Chondrocyte (in vitro differentiated cells): Measurements from ENCODE around the gene SEC16A. TPM values are rescaled to one million over a fixed set of nuclear protein-coding genes. Genes with fewer than 3 reads are reported as not detected.

Experiments used
- DNase-seq: peaks from one replicate; pipeline ENCODE4 v3.0.0; 2021; ENCODE audit warnings: mixed read lengths, low spot score
- H3K27ac Mint-ChIP-seq: one replicate; pipeline ENCODE4 v1.8.0; 2021; ENCODE audit warnings: mild to moderate bottlenecking, moderate library complexity, mixed read lengths; ENCODE audit not compliant: unreplicated experiment
- H3K27me3 Mint-ChIP-seq: 2 replicates; pipeline ENCODE4 v1.8.0; 2021; ENCODE audit warnings: low read depth, mixed read lengths
- H3K36me3 Mint-ChIP-seq: 2 replicates; pipeline ENCODE4 v1.8.0; 2021; ENCODE audit warnings: low read depth, mixed read lengths
- H3K4me1 Mint-ChIP-seq: 2 replicates; pipeline ENCODE4 v1.8.0; 2021; ENCODE audit warnings: low read depth, mild to moderate bottlenecking, mixed read lengths
- H3K4me3 Mint-ChIP-seq: one replicate; pipeline ENCODE4 v1.8.0; 2021; ENCODE audit warnings: mild to moderate bottlenecking, moderate library complexity, mixed read lengths; ENCODE audit not compliant: unreplicated experiment
- H3K9me3 Mint-ChIP-seq: 2 replicates; pipeline ENCODE4 v1.8.0; 2021; ENCODE audit warnings: low read depth, mixed read lengths
- total RNA-seq: library from RNA; stranded (reverse); gene quantifications from 3 replicates; pipeline ENCODE4 v1.2.1, GENCODE V29; 2021
- TF ChIP-seq, protein P1 (sequence below): fragments of 200-600 bp; sonication (generic); IDR thresholded peaks from 2 replicates; pipeline ENCODE4 v1.5.0; 2021; ENCODE audit warnings: antibody characterized with exemption, mild to moderate bottlenecking, moderate library complexity

The SEC16A gene
- total RNA-seq, 1 donor from 2014 or later = 91.7 TPM

DNA sequence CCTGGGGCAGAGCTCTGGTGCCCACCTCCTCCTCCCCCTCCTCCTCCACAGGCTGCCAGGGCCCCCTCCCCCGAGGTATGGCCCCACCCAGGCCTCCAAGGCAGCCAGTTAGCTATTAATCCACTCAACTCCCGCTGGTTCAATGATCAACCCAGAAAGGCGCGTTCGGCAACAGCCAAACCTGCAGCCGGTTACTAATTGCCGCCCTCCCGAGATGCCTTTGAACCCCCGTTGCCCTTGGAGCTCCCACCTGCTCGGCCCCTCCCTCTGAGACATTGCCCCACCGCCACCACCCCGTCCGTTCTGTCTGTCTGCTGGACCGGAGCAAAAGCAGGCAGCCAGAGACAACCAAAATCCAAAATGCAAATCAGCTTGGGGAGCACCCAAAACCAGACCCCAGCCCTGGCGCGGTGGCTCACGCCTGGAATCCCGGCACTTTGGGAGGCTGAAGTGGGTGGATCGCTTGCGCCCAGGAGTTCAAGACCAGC, 37.3 kb upstream of the SEC16A start:
- H3K27me3 Mint-ChIP-seq = no peaks in the 10 kb centered on the region
- TF ChIP-seq, protein P1, sequence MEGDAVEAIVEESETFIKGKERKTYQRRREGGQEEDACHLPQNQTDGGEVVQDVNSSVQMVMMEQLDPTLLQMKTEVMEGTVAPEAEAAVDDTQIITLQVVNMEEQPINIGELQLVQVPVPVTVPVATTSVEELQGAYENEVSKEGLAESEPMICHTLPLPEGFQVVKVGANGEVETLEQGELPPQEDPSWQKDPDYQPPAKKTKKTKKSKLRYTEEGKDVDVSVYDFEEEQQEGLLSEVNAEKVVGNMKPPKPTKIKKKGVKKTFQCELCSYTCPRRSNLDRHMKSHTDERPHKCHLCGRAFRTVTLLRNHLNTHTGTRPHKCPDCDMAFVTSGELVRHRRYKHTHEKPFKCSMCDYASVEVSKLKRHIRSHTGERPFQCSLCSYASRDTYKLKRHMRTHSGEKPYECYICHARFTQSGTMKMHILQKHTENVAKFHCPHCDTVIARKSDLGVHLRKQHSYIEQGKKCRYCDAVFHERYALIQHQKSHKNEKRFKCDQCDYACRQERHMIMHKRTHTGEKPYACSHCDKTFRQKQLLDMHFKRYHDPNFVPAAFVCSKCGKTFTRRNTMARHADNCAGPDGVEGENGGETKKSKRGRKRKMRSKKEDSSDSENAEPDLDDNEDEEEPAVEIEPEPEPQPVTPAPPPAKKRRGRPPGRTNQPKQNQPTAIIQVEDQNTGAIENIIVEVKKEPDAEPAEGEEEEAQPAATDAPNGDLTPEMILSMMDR = no peak
- H3K9me3 Mint-ChIP-seq = no peaks in the 10 kb centered on the region
- H3K4me3 Mint-ChIP-seq = no peak overlapping the region
- H3K27ac Mint-ChIP-seq = no peak overlapping the region
- no peaks in the 10 kb centered on the region for H3K36me3 Mint-ChIP-seq
- no peak for DNase-seq
- H3K4me1 Mint-ChIP-seq = peaks cover 4% of the 10 kb centered on the region

DNA sequence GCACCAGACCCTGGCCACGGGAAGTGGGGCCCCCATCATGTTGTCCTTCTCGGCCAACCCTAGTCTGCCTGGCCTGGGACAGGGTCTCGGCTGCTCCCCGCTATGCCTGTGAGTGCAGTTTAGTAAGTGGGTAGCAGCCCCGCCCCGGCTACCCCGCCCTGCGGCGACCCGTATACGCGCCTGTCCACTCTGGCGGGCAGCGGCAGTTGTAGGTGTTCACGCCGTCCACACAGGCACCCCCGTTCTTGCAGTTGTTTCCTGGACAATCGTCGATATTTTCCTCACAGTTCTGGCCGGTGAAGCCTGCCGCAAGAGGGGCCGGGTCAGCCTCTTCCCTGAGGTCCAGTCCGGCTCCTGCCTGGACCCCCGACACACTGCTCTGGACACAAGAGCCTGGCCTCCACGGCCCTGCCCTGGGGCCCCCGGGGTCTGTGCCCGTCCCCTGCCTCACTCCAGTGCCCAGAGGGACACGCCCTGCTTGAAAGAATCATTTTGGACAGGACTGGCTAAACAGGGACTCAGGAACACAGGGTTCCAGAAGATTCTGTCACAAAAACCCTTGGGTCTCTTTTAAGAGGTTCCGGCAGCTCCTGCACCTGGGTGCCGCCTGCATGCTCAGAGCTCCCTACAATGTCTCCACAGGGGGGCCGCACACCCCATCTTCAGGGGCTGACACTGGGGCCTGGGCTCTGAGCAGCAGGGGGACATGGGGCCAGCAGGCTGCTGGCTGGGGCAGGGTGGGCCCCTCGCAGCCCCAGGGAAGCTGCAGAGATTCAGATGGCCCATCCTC, 36.6 kb upstream of the SEC16A start:
- H3K27ac Mint-ChIP-seq = no peak overlapping the region
- H3K36me3 Mint-ChIP-seq = no peaks in the 10 kb centered on the region
- H3K4me1 Mint-ChIP-seq = peaks cover 4% of the 10 kb centered on the region
- DNase-seq = no peak
- H3K9me3 Mint-ChIP-seq = no peaks in the 10 kb centered on the region
- no peak overlapping the region for H3K4me3 Mint-ChIP-seq
- no peaks in the 10 kb centered on the region for H3K27me3 Mint-ChIP-seq
- TF ChIP-seq, protein P1 = no peak

DNA sequence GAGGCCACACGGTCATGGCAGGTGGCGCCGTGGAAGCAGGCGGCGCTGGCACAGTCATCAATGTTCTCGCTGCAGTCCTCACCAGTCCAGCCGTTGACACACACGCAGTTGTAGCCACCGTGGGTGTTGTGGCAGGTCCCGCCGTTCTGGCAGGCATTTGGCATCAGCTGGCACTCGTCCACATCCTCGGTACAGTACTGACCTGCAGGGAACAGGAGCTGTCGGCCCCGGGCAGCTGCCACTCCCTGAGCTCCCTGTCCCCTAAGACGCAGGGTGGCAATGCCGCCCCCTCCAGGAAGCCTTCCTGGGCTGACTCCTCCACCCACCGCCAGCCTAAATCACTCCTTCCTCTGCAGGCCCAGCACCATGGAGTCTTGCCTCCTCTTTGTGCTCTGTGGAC, 35.8 kb upstream of the SEC16A start:
- H3K27ac Mint-ChIP-seq = no peak overlapping the region
- no peaks in the 10 kb centered on the region for H3K36me3 Mint-ChIP-seq
- H3K9me3 Mint-ChIP-seq = no peaks in the 10 kb centered on the region
- H3K4me1 Mint-ChIP-seq = peaks cover 4% of the 10 kb centered on the region
- H3K4me3 Mint-ChIP-seq = no peak overlapping the region
- H3K27me3 Mint-ChIP-seq = no peaks in the 10 kb centered on the region
- TF ChIP-seq, protein P1 = no peak
- DNase-seq = no peak

DNA sequence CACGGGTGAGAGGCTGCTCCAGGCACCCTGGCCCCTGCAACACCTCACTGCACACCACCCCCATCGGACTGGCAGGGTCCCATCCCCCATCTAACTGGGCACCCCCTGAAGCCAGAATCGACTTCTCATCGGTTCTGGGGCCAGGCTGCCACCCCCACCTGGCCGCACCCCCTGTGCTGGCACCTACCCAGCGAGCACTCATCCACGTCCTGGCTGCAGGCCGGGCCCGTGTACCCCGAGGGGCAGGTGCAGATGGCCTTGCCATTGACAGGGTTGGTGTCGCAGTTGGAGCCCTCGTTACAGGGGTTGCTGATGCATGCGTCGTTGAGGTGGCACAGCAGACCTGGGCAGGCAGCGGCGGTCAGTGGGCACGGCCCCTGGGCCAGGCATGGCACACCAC, 35.1 kb upstream of the SEC16A start:
- H3K9me3 Mint-ChIP-seq = no peaks in the 10 kb centered on the region

DNA sequence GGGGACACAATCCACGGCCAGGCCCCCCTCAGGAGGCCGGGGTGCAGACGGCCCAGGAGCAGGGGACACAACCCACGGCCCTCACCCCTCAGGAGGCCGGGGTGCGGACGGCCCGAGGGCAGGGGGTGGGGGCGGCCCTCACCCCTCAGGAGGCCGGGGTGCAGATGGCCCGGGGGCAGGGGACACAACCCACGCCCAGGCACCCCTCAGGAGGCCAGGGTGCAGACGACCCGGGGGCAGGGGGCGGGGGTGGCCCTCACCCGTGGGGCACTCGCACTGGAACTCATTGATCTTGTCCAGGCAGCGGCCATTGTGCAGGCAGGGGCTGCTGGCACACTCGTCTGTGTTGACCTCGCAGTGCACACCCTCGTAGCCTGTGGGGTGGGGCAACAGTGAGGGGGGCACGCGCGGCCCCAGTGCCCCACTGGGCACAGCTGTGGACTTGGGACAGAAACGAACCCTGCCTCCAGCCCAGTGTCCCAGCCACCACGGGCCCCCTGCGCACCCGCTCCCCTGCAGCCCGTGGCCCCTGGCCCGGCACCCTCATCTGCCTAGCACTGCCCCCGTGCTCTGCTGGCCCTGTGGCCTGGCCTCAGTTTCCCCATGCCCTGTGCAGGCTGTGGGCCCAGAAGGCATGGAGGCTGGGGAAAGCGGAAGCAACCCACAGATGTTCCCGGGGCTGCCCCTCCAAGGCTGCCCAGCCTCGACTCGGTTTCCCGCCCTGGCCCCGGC, 34.3 kb upstream of the SEC16A start:
- no peak for DNase-seq
- TF ChIP-seq, protein P1 = no peak
- H3K27me3 Mint-ChIP-seq = no peaks in the 10 kb centered on the region
- H3K36me3 Mint-ChIP-seq = peaks cover 2% of the 10 kb centered on the region
- H3K27ac Mint-ChIP-seq = no peak overlapping the region
- no peak overlapping the region for H3K4me3 Mint-ChIP-seq
- peaks cover 4% of the 10 kb centered on the region for H3K4me1 Mint-ChIP-seq
- H3K9me3 Mint-ChIP-seq = no peaks in the 10 kb centered on the region

More for the DNA sequence above, 35.1 kb upstream of the SEC16A start:
- Mint-ChIP-seq H3K36me3 (peaks cover 2% of the 10 kb centered on the region), H3K27ac (no peak overlapping the region), H3K4me1 (peaks cover 4% of the 10 kb centered on the region), H3K4me3 (no peak overlapping the region), H3K27me3 (no peaks in the 10 kb centered on the region)
- no peak for DNase-seq
- TF ChIP-seq, protein P1 = no peak
